ENCODE measurements around the gene LHX6.

- TF ChIP-seq HMG20B (CRISPR knock-in tag; IDR thresholded peaks at IDR 0.05) (no peak), SIN3A (IDR thresholded peaks at IDR 0.05; ENCODE audit: borderline replicate concordance in 2 of 2, control insufficient read depth in 1 of 2, low read depth in 2 of 2, low read length in 2 of 2) (no peak)
Measured at GRCh38 chr9:122180633-122181032, 48.1 kb downstream of the LHX6 start.

Measured in K562 (cell line).